Vagina (tissue), 2 donors: ENCODE results near the gene DTL.

Source experiments
- POLR2AphosphoS5 ChIP-seq, 2 donors: sonication (generic); formaldehyde crosslinking; IDR thresholded peaks; one replicate each; pipeline ENCODE4 v1.9.0; 2017; ENCODE audit warnings: antibody characterized with exemption in 2 of 2, mild to moderate bottlenecking in 2 of 2, low read depth in 1 of 2; ENCODE audit not compliant: insufficient read depth in 1 of 2
- TF ChIP-seq, protein P1 (sequence below), 3 experiments: fragments of 450-650 bp in 2 of 3; fragments of 200-600 bp in 1 of 3; sonication (generic) in 1 of 3; IDR thresholded peaks; one replicate each; pipeline ENCODE4 v1.5.1; 2017 to 2019; ENCODE audit warnings: antibody characterized with exemption in 3 of 3, mild to moderate bottlenecking in 2 of 3, moderate library complexity in 2 of 3

DNA sequence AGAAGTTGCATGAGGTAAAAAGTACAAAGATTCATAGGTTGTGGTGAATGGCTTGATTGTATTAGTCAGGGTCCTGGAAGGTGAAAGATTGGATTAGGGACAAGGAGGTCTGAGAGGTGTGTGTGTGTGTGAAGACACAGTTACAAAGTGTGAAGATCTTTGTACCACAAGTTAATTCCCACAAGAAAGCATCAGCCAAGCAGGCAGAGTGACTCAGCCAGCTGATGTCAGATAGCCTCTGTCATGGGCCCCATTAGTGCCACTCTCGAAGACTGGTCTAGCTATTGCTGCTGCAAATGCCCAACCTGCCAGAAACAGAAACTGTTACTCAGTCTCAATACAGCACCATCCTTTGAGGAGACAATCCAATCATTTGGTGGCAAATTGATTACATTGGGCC lies 96.5 kb downstream of the DTL start:
- TF ChIP-seq, protein P1, sequence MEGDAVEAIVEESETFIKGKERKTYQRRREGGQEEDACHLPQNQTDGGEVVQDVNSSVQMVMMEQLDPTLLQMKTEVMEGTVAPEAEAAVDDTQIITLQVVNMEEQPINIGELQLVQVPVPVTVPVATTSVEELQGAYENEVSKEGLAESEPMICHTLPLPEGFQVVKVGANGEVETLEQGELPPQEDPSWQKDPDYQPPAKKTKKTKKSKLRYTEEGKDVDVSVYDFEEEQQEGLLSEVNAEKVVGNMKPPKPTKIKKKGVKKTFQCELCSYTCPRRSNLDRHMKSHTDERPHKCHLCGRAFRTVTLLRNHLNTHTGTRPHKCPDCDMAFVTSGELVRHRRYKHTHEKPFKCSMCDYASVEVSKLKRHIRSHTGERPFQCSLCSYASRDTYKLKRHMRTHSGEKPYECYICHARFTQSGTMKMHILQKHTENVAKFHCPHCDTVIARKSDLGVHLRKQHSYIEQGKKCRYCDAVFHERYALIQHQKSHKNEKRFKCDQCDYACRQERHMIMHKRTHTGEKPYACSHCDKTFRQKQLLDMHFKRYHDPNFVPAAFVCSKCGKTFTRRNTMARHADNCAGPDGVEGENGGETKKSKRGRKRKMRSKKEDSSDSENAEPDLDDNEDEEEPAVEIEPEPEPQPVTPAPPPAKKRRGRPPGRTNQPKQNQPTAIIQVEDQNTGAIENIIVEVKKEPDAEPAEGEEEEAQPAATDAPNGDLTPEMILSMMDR (IDR thresholded peaks at IDR 0.05): no peak
- TF ChIP-seq POLR2AphosphoS5 (IDR thresholded peaks at IDR 0.05; ENCODE audit: insufficient read depth in 1 of 2, low read depth in 1 of 2): no peak
